ENCODE data around the gene KCNIP1.

The KCNIP1 gene

DNA sequence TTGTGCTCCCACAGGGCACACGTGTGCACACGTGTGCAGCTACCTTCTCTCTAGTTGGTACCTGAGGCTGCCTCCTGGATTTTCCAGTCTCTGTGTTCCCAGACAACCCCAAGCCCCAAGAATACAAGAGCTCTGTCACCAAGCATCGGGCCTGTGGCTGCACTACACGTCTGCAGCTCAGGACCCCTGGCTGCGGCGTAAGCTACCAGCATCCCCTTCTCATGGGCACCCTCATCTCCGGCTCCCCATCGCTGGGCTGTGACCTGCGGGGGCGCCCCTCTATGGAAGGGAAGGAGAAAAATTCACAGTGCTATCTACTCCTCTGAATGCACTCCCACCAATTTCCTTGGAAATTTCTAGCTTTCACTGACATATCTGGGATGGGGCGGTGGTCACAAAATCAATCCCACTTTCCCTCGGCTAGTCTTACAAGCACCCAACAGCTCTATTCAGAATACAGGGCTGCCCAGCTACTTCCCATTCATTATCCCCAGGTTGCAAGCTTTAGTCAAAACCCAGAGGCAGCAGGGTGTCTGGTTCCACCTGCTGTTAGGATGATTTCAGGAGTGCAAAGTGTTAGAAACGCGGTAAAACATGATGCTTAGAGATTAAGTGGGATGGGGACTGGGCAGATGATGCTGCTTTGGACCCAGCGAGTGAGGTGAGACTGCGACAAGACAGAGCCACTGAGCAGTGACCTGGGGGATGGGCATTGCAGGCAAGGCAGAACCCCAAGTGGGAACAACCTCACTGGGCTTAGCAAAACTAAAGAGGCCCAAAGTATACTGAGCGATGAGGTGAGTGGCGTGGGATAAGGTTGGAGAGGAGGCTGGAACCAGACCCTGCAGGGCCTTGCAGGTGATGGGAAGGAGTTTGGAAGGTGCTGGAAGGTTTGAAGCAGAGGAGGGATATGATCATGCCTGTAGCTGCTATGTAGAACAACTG, 121.7 kb downstream of the KCNIP1 start:
- in situ Hi-C loops (cut with MboI; ENCODE audit: low sequenced_read_pairs), result no loop called here

DNA sequence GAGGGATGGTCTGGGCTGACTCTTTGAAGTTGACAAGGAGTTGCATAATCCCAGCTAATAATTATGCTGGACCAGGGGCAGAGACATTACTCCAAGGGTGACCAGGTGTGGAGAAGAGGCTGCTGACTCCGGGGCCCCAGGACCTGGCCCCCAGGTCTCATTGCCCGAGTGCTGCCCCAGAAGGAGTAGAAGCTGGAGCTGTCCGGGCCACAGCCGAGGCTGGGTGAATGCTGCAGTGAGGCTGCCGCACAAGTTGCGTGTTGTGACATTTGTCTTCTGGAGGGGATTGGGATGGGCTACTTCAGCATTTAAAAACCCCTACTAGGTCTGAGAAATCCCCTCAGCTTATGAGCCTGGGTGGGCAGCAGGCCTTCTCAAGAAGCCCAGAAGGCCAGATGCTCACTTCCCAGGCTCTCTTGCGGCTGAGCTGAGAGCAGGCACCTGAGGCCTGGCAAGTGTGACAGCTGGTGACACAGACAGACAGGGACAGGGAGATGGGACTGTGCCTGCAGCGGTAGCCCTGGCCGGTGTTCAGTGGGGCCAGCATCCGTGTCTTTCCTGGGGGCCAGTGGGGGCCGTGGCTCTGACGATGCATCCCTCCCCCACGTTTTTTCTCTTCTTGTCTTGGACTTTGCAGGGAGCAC, 122.8 kb downstream of the KCNIP1 start:
- in situ Hi-C loops (cut with MboI; ENCODE audit: low sequenced_read_pairs), result no loop called here

DNA sequence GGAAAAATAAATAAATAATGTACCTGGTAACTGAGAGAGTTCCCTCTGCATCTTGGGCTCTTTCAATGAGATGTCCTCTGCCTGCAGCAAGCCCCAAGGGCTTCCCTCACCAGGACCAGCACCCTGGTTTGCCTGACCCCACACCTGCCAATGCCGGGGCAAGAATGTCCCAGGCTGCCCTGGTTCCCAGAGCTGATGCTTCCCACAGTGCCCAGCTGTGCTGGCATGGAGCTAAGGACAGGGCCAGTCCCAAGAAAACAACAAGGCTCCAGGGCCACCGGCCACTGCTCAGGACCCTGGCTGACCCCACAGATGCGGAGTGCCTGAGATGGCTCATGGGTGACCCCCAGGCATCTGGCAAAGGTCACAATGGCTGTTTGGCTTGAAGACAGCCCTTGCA, 123.5 kb downstream of the KCNIP1 start:
- in situ Hi-C loops (cut with MboI; ENCODE audit: low sequenced_read_pairs), result no loop called here

DNA sequence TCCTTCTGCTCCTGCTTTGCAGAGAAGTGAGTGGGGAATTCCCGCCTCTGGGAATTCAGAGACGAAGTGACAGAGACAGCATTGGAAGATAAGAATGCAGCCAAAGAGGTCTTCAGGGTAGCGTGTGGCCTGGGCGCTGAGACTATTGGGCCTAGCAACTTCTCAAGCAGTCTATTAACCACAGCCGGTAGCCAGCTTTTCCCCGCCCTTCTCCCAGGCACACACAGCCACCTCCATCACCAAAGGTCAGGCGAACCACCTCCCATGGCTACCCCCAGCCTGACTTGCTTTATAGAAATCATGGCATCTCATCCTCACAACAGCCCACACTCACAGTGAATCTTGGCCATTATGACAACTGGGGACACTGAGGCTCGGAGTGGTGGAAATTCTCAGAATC, 124.2 kb downstream of the KCNIP1 start:
- in situ Hi-C loops (cut with MboI; ENCODE audit: low sequenced_read_pairs), result no loop called here

DNA sequence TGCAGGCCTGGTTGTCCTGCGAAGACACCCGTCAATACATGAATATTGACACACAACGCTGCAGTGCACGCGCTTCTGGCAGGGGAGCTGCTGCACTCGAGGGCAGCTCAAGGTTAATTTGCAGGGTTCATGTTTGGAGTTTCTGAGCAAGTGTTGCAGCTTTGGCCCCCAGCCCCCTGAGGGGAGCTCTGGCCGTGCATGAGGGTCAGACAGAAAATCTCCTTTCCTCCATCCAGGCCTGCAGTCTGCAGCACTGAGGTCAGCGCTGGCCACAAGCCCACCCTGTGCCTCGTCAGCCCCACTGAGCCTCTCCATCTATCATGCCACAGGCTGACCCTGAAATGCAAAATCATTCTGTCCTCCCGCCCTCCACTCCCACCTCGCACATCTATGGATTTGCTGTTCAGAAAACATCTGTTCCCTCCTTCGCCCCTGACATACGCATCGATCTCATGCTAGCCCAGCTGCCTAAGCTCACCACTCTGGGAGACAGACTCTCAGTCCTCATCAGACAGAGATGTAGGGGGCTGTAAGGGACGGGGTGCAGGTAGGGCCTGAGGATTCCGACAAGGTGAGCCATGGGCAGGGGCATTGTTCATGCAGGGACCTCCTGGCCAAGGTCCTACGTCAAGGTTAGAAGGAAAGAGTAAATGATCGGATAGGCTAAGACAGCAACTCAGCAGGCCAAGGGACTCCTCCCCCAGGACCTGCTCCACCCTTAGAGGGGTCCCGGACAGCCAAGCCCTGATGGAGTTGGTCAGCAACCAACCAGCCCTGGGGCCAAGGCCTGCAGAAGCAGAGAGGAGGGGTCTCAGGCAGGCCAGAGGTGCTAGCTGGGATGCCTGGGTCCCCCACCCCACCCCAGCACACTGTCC, 125.1 kb downstream of the KCNIP1 start:
- in situ Hi-C loops (cut with MboI; ENCODE audit: low sequenced_read_pairs), result no loop called here

DNA sequence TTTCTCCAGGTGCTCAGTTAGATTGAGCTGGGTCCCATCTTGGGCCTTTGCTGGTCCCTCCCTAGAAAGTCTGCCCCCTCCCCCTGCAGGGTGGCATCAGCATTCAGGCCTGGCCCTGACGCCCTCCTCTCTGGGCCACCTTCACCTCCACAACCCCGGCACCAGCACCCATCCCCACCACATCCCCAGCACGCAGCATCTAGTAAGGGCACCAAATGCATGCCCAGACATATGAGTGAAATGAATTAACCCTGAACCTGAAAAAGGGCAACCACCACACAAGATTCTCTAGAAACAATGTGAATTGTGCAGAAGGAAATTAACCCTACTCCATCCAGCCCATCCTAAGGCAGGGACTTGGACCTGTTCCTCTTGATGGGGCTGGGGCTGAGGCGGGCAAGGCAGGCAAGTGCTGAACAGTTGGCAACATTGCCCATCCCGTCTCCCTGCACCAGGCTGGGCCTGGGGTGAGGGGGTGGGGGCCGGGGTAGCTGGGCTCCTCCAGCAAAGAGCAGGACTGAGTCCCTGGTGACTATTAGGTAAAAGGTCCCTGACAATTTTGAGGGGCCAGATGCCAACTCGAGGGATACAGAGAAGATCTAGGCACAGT, 125.9 kb downstream of the KCNIP1 start:
- in situ Hi-C loops (cut with MboI; ENCODE audit: low sequenced_read_pairs), result no loop called here

DNA sequence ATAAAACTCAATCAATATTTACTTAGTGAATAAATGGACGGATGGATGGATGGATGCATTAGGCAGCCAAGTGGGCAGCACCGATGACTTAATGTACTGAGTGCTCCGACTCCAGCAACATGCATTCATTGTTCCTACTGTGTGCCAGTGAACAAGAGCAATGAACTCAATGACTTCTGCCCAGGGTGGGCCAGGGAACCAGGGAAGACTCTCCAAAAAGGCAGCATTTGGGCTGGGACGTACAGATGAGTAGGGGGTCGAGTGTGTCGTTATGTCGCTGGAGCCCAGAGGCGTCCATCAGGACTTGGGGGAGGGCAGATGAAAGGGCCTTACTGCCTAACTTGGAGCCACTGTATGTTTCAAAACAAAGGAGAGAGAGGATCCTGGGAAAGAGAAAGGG, 126.4 kb downstream of the KCNIP1 start:
- in situ Hi-C loops (cut with MboI; ENCODE audit: low sequenced_read_pairs), result no loop called here

DNA sequence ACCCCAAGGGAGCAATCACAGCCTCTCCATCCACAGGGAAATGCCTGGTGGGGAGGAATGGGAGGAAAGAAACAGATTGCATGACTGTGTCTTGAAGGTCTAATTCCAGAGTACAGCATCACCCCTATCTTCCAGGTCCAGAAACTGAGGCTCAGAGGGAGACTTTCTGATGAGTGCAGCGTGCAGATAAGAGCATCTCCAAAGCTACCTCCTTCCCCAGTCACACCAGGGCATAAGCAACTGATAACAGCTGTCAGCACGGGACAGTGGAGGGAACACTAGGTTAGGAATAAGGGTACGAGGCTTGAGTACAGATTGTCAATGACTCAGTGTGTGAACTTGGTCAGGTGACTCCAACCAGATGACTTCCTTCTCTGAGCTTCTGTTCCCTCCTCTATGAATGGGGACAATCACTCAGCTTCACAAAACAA, 126.9 kb downstream of the KCNIP1 start:
- in situ Hi-C loops (cut with MboI; ENCODE audit: low sequenced_read_pairs), result no loop called here

DNA sequence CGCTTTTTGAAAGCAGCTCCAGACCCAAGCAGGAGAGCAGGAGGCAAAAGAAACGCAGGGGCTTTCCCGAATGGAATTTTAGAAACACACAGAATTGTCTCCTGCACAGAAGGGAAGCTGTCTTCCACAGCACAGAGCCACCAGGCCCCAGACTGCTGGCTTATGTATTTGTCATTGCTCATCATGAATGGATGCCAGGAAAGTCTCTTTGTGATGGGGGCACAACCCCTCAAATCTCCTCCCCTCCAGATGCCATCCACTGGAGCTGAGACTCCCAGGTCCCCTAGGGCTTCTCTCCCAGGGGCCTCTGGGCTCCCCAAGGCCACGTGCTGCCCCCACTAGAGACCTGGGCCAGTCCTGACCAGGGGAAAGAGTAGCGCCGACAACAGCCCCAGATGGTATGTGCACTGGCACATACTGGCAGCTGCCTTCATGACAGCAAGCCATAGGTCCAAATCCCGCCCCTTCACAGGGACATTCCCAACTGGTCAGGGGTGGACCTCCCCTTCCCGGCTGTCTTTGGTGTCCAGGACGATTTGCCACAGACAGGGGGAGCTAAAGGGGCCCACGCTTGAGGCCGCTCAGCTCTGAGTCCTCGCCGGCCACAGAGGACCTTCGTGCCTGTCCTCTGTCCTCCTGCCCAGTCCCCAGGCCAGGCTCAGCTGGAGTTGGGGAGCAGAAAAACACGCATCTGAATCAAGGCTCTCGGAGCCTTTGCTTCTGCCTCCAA, 127.8 kb downstream of the KCNIP1 start:
- in situ Hi-C loops (cut with MboI; ENCODE audit: low sequenced_read_pairs), result no loop called here

DNA sequence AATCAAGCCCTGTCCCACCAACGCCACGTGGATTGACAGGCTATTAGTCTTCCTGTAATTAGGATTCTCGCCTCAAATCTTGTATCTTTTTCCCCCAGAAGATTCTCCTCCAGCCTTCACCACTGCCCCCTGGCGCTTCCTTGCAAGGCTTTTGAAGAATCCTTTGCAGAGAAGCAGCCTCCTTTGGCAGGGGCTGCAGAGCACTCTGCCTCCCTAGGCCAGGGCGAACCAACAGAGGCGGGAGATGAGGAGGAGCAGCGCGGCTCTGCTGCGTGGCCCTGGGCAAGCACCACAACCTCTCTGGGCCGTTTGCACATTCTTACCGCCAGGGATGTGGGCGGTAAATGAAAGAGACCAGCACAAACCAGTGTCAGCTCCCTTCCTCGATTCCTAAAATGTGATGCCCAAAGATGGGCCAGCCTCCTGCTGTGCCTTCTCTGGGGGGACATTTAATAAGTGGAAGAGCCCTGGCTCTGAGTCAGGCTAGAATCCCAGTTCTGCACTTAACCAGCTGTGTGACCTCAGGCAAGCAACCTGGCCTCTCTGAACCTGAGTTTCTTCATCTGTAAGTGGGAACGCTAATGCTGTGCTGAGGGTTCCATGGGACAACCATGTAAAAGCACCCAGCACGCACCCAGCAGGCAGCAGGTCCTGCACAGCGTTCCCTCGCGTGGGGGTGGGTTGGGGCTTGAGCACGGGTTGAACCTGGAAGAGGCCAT, 128.6 kb downstream of the KCNIP1 start:
- in situ Hi-C loops (cut with MboI; ENCODE audit: low sequenced_read_pairs), result no loop called here

DNA sequence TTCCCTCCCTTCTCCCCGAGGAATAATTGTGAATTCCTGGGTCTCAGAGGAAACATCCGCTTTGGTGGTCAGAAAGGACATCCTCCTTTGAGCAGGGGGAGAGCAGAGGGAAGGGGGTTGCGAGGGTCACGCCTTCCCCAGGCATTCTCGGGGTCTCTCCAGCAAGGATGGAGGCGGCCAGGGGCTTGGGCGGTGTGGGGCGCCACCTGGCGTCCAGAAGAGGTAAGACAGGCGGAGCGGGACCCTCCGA, 129.1 kb downstream of the KCNIP1 start:
- in situ Hi-C loops (cut with MboI; ENCODE audit: low sequenced_read_pairs), result no loop called here

DNA sequence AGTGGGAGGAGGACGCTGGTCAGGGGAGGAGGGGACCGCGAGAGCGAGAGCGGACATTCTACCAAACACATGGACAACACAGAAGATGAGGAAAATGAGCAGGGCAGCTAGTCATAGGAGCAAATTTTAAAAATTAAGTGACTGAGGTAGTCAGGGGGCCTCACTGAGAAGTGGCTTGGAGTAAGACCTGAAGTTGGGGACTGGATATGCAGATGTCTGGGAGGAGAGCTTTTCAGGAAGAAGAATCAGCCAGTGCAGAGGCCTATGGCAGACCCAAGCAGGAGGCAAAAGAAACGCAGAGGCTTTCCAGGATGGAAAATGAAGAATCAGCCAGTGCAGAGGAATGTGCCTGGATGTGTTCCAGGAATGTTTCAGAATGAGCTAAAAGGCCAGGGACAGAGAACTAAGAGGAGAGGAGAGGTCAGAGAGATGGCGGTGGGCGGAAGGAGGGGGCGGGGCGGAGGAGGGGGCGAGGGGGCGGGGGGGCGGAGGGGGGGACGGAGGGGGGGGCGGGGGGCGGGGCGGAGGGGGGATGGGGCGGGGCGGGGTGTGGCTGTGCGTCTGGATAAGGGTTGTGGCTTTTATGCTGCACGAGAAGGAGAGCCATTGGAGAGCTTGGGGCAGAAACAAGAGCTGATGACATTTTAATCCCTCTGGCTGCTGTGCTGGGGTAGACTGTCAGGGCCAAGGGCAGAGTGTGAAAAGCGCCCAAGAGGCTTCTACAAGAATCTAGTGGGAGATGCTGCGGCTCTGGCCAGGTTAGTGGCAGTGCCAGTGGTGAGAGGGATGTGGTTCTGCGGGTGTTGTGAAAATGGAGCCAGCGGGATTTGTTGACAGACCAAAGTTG, 129.6 kb downstream of the KCNIP1 start:
- in situ Hi-C loops (cut with MboI; ENCODE audit: low sequenced_read_pairs), result no loop called here

DNA sequence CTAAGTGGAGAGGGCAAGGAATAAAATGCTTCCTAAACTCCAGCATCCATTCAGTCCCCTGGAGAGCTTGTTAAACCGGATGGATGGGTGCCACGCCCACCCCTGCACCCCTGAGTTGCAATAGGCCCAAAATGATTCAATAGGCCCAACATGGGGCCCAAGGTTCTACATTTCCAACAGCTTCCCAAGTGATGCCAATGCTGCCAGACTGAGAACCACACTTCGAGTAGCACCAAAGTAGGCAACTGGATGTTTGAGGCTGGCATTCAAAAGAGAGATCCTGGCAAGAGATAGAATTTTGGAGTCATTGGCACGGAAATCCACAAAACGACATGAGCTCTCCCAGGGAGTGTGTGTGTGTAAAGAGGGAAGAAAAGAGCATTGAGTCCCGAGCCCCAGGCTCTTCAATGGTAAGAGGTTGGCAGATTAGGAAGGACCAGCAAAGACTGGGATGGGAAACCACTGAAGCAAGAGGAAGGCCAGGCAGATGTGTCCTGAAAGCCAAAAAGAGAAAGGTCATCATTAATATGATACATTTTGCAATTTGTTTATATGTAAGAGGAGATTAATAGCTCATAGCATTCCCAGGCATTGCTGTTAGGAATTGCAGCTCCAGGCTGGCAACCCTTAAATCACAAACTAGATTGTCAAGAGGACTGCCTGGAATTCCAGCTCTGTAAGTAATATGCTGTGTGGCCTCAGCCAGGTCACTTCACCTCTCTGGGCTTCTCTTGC, 130.6 kb downstream of the KCNIP1 start:
- in situ Hi-C loops (cut with MboI; ENCODE audit: low sequenced_read_pairs), result no loop called here

DNA sequence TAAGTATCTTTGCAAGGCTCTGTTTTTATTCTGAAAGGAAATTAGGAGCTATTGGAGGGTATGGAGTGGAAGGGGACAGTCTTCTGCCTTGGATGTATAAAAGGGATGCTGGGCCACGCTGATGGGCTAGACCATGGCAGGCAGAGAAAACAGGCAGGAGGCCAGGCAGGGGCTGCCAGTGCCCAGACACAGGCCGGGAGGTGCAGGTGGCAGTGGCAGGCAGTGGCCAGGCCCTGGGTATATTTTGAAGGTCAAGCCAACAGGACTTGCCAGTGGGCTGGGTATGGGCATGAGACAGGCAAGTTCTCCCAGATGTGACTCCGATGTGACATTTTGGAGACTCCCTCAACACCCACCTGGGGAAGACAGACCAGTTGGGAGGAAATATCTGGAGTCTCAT, 131.9 kb downstream of the KCNIP1 start:
- in situ Hi-C loops (cut with MboI; ENCODE audit: low sequenced_read_pairs), result no loop called here

DNA sequence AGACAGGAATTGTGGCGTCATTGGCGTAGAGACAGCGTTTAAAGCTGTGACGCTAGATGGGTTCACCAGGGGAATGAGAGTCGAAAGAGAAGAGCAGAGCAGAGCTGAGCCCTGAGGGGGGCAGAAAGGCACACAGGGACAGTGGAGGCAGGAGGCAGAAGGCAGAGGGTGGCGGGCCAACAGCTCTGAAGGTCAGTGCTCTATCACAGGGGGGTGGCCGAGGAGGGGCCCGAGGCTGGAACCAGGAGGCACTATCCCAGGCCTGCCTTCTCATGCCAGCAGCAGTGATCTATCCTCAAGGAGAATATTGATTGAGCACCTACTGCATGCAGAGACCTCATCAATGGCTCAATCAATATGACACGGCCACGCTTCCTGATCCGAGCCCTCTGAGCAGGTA, 132.4 kb downstream of the KCNIP1 start:
- in situ Hi-C loops (cut with MboI; ENCODE audit: low sequenced_read_pairs), result no loop called here

DNA sequence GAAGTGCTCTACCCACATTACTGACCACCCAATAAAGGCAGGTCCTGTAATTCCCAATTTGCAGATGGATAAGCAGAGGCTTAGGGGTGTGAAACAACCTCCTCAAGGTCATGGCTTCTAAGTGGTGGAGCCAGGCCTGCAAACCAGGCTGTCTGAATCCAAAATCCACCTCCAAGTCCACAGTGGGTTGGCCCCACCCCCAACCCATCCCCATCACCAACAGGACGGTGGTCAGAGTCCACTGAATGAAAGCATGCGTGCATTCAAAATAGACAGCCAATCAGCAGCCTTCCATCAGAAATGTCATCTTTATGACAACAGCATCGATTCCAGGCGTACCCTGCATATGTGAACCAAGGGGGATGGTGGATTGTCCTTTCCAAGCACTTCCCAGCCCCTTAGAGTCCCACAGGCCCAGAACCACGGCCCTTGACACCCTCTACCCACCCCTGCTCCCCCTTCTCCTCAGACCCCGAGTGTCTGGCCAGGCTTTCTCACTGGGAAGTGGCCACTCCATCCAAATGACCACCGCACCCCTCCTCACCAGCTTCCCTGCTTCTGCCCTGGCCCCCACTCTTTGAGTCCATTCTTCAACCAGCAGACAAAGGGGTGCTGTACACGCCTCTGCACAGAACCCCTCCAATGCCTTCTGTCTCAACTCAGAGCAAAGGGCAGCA, 133.1 kb downstream of the KCNIP1 start:
- in situ Hi-C loops (cut with MboI; ENCODE audit: low sequenced_read_pairs), result no loop called here

DNA sequence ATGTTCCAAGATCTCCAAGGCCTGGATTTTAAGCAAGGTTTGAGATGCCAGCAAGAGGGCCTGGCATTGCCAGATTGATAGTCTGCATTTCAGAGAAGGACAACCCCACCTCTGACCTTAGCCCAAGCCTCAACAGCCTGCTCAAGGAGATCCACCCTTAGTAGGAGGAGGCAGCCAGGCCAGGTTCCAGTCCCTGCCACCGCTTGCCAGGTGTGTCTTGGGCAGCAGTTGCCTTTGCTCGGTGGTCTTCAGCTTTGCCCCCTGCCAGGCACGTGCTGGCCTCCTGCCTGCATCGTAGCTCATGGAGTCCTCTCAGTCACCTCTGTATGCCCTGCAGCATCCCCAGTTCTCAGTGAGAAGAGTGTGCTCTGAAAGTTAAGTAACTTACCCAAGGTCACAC, 134.2 kb downstream of the KCNIP1 start:
- in situ Hi-C loops (cut with MboI; ENCODE audit: low sequenced_read_pairs), result no loop called here
